ENCODE data around the gene IGLL5. TPM values are rescaled to one million over a fixed set of nuclear protein-coding genes. Genes with fewer than 3 reads are reported as not detected.
"Not testable (repeated sequence)": the region's sequence is repeated elsewhere in the genome, so short reads cannot be mapped to it uniquely, and the experiment has no call there.

IGLL5 gene
- total RNA-seq, 1 experiment from 2014 or later: not detected

GRCh38 chr22:22914726-22915669, 27.4 kb downstream of the IGLL5 start:
- no peak for DNase-seq (ENCODE audit: low spot score)

DNA sequence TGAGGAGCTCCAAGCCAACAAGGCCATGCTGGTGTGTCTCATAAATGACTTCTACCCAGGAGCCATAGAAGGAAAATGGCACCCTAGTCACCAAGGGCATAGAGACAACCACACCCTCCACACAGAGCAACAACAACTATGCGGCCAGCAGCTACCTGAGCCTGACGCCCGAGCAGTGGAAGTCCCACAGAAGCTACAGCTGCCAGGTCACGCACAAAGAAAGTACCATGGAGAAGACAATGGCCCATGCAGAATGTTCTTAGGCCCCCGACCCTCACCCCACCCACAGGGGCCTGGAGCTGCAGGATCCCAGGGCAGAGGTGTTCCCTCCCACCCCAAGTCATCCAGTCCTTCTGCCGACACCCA, 28.0 kb downstream of the IGLL5 start:
- no peak for DNase-seq (ENCODE audit: low spot score)

DNA sequence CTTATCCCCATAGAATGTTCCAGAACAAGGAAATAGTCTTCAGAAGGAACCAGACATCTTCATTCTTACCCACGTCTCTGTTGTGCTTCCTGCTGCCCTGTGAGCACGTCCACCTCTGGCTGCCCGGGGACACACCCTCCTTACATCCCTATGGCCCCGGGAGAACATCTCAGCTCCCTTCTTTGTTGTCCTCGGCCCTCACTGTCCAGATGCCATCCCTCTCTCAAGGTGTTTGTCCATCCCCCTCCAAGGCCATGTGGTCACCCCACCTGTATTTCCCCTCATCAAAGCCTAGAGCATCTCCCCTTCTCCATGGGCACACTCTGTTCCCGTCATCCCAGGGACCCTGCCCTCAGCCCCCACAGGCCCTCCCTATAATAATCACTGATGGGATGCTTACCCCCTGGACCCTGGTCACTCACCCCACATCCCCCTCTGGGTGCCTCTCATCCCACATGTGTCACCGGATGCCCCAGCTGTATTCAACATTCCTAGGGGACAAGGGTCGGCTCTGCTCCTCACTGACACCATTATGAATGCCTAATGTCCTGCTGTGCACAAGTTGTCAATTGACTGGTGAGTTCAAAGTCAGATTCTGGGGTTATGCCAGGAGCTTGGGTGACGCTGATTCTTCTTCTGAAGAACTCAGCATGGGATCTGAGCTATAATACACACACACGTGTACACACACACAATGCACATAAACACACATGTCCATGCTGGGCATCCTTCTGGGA, 28.8 kb downstream of the IGLL5 start:
- DNase-seq (ENCODE audit: low spot score): no peak

- no peak for DNase-seq (ENCODE audit: low spot score)
These were observed 29.3 kb downstream of the IGLL5 start for GRCh38 chr22:22916952-22917290.

DNA sequence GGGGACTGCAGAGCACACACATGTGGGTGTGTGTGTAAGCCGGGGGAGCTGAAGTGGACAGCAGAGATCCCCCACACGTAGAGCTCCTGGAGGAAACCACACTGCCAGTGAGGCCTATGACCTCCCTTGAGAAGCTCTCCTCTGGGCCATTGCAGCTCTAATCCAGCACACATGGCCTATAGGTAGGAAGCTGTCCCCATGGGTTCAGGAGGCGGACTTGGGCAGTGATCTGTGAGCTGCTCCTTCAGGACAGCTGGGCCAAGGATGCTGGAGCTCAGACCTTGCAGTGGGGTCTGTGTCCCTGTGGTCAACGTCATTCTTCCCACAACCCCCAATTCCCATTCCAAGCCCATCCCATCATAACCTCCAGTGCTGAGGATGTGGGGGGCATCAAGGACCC, 29.8 kb downstream of the IGLL5 start:
- no peak for DNase-seq (ENCODE audit: low spot score)

GRCh38 chr22:22918297-22918965, 30.8 kb downstream of the IGLL5 start:
- no peak for DNase-seq (ENCODE audit: low spot score)

DNA sequence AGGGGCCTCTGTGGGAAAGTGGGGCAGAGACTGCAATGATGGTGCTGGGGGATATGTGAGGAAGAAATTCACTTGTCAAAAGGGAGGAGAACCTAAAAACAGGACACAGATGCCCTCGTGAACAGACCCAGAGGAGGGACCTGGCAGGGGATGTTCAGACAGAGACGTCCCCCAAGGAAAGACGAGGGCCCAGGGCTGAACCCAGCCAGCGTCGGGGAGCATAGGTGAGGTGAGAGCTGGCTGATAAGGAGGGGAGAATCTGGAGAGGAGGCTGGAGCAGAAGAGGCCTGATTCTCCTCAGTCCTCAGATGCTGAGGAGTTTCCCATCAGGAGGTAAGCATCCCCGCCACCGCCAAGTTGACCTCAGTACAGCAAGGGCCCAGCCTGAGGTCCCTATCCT, 31.4 kb downstream of the IGLL5 start:
- DNase-seq (ENCODE audit: low spot score): no peak

DNA sequence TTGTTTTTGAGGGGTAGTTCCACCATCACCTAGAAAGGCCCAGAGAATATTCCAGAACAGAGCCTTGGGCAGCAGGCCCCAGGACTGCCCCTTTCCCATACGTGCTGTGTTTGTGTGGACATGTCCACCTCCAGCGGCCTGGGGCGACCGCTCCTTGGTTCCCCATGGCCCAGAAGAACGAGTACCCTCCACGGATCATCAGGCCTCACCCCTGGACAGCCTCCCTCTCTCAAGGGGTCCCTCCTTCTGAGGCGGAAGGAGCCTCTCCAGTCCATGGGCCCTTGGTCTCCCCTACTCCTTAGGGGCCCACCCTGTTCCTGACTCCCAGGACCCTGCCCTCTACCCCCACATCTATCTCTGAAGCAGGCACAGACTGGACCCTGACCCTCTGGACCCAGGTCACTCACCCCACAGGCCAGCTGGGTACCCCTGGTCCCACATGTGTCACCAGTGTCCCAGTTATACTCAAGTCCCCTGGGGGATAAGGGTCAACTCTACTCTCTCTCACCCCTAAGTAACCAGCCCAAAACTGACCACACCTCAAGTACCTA, 32.6 kb downstream of the IGLL5 start:
- no peak for DNase-seq (ENCODE audit: low spot score)

GRCh38 chr22:22920910-22921550, 33.4 kb downstream of the IGLL5 start:
- no peak for DNase-seq (ENCODE audit: low spot score)

DNA sequence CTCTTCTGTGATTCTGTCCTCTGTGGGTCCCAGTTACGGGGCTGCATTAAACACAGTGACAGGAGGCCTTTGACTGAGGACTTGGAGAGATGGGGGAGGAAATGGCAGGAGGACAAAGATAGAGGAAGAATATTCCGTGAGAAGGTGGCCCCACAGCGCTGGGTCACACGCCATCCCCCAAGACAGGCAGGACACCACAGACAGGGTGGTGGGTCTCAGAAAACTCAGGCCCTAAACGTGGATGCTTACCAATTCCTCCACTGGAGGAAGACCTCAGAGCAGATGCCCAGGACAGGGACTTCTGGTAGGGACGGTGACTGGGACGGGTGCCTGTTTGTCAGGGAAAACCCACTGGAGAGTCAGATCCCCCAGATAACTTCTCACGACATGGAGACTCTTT, 34.0 kb downstream of the IGLL5 start:
- no peak for DNase-seq (ENCODE audit: low spot score)

DNA sequence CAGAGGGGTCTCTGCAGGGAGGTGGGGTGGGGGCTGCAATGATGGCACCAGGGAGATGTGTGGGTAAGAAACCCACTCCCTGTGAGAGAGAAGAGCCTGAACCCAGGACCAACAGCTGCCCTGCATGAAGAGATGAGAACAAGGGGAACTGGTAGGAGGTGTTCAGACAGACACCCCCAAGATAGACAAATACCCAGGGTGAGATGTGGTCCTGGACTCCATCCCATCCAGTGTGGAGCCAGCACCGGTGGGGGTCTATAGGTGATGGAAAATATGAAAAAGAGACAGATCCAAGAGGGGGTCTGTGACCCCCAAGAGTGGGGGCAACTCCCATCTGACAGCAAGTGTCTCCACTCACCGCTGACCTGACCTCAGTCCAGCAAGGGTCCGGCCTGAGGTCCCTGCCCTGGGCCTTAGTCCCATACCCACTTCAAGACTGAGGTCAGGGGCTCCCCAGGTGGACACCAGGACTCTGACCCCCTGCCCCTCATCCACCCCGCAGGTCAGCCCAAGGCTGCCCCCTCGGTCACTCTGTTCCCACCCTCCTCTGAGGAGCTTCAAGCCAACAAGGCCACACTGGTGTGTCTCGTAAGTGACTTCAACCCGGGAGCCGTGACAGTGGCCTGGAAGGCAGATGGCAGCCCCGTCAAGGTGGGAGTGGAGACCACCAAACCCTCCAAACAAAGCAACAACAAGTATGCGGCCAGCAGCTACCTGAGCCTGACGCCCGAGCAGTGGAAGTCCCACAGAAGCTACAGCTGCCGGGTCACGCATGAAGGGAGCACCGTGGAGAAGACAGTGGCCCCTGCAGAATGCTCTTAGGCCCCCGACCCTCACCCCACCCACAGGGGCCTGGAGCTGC, 34.7 kb downstream of the IGLL5 start:
- DNase-seq (ENCODE audit: low spot score): not testable (repeated sequence)

DNA sequence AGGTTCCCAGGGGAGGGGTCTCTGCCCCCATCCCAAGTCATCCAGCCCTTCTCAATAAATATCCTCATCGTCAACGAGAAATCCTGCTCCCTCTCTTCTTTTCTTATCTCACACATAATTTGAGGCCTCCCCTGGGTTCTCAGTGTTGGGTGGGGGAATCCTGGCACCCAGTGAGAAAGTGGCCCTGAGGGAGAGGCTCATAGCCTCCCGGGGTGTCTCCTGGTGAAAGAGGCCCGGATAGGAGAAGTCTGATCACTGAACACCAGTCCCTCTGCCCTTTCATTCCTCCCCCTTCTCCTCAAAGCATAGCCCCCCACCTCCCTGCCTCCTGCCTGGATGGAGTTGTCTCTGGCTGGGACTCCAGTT, 35.3 kb downstream of the IGLL5 start:
- DNase-seq (ENCODE audit: low spot score): no peak

DNA sequence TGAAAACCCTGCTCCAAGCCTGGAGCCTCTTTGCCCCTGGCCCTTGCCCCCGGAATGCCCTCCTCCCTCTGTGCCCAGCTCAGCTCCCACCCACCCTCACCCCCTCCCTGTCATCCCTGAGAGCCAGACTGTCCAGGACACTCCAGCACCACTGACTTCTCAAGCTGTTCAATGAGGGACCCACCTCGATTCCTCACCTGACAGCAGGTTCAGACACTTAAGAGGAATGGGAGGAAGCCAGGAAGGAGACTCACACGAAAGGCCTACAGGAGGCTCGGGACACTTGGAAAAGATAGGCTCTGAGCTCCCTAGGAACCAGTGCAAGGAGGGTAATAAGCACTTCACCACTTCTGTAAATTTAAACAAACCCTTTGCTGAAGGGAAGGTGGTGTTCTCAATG, 35.8 kb downstream of the IGLL5 start:
- no peak for DNase-seq (ENCODE audit: low spot score)

DNA sequence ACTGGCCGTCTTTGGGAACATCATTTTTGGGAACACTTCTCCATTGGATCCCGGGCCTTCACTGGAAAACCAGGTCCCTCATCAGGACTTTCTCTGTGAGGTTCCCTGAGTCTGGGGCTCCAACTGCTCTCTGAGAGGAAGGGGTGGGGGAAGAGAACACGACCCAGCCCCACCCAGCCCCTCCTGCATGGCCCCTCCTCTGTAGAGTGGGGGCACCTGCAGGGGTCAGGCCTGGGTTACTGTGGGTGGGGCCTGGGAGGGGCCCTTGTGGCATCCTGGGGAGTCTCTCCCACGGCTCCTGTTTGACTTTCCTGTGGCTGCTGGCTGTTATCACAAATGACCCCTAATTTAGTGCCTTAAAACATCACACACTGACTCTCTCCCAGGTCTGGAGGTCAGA, 36.3 kb downstream of the IGLL5 start:
- no peak for DNase-seq (ENCODE audit: low spot score)

DNA sequence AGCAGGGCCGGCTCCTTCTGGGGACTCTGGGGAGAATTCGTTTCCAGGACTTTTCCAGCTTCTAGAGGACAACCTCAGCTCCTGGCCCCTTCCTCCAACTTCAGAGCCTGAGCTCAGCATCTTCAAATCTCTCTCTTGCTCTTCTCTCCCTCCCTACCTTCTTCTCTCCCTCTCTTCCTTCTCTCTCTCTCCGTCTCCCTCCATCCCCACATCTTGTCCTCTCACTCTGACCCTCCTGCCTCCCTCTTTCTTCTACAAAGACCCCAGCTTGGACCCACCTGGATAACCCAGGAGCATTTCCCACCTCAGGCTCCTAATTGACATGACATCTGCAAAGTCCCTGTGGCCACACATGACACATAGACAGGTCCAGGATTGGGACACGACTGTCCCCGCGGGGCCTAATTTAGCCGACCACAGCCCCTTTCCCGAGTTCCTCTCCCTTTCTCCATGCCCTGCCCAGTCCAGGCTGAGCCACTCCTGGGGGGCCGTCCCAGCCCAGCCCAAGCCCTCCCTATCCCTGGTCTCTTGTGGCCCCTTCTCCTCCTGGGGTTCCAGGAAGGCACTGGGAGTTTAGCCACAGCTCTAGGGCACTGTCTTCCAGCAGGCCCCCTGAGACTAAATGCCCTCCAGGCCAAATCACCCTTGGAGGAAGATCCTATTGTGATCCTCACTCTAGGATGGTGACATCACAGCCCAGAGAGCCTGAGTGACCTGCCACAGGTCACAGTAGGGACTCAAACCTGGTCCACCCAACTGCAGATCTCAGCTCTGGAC, 36.9 kb downstream of the IGLL5 start:
- DNase-seq (ENCODE audit: low spot score): no peak

DNA sequence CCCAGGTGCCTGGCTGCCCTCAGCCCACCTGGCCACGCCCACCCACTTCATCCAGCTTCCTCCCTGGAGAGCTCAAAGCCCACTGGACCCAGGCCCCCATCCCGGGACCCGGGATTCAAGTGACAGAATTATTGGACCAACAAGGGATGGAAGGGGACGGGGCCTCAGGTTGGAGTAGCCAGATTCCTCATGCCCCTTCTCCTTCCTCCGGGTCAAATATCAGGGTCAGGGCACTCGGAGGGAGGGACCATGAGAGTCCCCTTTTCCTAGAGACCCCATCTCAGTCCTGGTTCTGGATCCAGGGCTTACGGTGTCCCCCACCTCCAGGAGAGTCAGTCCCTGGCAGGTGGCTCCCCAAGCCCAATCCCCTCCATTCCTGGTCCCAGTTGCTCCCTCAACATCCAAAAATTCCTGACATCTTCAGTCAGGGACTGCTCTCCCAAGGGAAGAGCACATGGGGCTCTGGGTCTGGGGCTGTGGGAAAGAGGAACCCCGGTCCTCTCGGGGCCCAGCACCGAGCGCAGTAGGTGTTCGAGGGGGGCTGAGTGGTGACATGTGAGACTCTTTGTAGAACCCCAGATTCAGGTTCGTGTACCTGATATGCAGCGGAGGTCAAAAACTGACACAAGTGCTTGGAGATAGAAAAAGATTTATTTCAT, 37.7 kb downstream of the IGLL5 start:
- DNase-seq (ENCODE audit: low spot score): no peak

DNA sequence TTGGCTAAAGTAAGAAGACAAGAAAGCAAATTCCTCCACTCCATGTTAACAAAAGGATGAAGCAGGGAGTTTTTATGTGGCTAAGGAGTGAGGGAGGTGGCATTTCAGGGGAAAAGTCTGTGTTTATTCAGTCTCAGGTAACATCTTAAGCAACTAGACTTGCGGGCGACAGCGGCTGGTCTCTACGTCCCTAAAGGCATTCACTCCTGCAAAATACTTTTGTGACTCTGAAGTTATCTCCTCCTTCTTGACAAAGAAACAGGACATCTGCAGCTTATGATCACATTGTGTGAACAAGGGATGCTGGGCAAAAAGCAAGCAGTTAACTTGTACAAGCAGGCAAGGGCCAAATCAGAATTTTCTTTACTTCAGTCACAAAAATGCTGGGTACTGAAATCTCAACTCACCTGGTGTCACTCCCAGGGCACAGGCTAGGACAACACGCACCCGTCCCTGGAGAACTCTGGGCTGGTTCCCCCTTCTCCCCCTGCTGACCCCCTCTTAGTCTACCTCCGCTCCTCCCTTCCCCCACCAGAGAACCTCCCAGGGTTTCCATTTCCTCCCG, 38.3 kb downstream of the IGLL5 start:
- no peak for DNase-seq (ENCODE audit: low spot score)

- no peak for DNase-seq (ENCODE audit: low spot score)
These were observed 39.0 kb downstream of the IGLL5 start for GRCh38 chr22:22926370-22927195.
